Left renal cortex interstitium (tissue), 4 donors: ENCODE results near the gene FAM50A. TPM values are rescaled to one million over a fixed set of nuclear protein-coding genes. Genes with fewer than 3 reads are reported as not detected.

Source experiments
- DNase-seq, 4 donors: peaks; one replicate each; pipeline ENCODE4 v3.0.0-alpha.2; 2013; ENCODE audit warnings: low read depth in 4 of 4, low spot score in 2 of 4, missing footprints in 1 of 4
- polyA plus RNA-seq, 4 donors: library from polyadenylated mRNA; unstranded; fragments of 120-200 nt; gene quantifications; one replicate each; pipeline ENCODE4 v1.2.1, GENCODE V29; 2013; ENCODE audit not compliant: insufficient read length in 4 of 4

The FAM50A gene
- polyA plus RNA-seq, 4 donors, result 51.8 to 58.8 (median 57.3) TPM

GRCh38 chrX:154412468-154412867, 31.5 kb upstream of the FAM50A start:
- no peak for DNase-seq

GRCh38 chrX:154413142-154413541, 30.8 kb upstream of the FAM50A start:
- no peak for DNase-seq

GRCh38 chrX:154417157-154417556, 26.8 kb upstream of the FAM50A start:
- no peak for DNase-seq

GRCh38 chrX:154419189-154419588, 24.8 kb upstream of the FAM50A start:
- no peak for DNase-seq

GRCh38 chrX:154419688-154420401, 24.1 kb upstream of the FAM50A start:
- no peak for DNase-seq

- DNase-seq, result no peak
These were observed 23.6 kb upstream of the FAM50A start for GRCh38 chrX:154420402-154420756.

GRCh38 chrX:154426916-154427770, 16.8 kb upstream of the FAM50A start:
- no peak for DNase-seq

GRCh38 chrX:154428176-154429171, 15.5 kb upstream of the FAM50A start, which contains the start of gene ATP6AP1:
Gene ATP6AP1, plus strand, starts transcription at chrX:154428677. Its CDS starts 16 bp downstream, at chrX:154428693.
- DNase-seq, result peak in 2 of 4 donors; percentile 73 to 81

- DNase-seq, result no peak
These were observed 14.2 kb upstream of the FAM50A start for GRCh38 chrX:154429711-154430110.

- no peak for DNase-seq
These were observed 13.5 kb upstream of the FAM50A start for GRCh38 chrX:154430479-154430878.

GRCh38 chrX:154430916-154431315, 13.0 kb upstream of the FAM50A start:
- no peak for DNase-seq

GRCh38 chrX:154431341-154431740, 12.6 kb upstream of the FAM50A start:
- no peak for DNase-seq

GRCh38 chrX:154432210-154432609, 11.7 kb upstream of the FAM50A start:
- no peak for DNase-seq

- DNase-seq, result no peak
These were observed 10.3 kb upstream of the FAM50A start for GRCh38 chrX:154433605-154434004.

- DNase-seq, result no peak
These were observed 9.4 kb upstream of the FAM50A start for GRCh38 chrX:154434394-154435168.

- no peak for DNase-seq
These were observed 8.7 kb upstream of the FAM50A start for GRCh38 chrX:154435171-154435733.

- no peak for DNase-seq
These were observed 7.5 kb upstream of the FAM50A start for GRCh38 chrX:154436374-154436982.

- no peak for DNase-seq
These were observed 6.8 kb upstream of the FAM50A start, which contains the start of gene GDI1 for GRCh38 chrX:154436983-154437752. Gene GDI1, plus strand, starts transcription at chrX:154437154. Its CDS starts 101 bp downstream, at chrX:154437255.
